Measurements from ENCODE around the gene EMP3. TPM values are rescaled to one million over a fixed set of nuclear protein-coding genes. Genes with fewer than 3 reads are reported as not detected.
"Not testable (repeated sequence)": the region's sequence is repeated elsewhere in the genome, so short reads cannot be mapped to it uniquely, and the experiment has no call there.

The EMP3 gene
- total RNA-seq, 1 experiment from 2014 or later, result 184 TPM

DNA sequence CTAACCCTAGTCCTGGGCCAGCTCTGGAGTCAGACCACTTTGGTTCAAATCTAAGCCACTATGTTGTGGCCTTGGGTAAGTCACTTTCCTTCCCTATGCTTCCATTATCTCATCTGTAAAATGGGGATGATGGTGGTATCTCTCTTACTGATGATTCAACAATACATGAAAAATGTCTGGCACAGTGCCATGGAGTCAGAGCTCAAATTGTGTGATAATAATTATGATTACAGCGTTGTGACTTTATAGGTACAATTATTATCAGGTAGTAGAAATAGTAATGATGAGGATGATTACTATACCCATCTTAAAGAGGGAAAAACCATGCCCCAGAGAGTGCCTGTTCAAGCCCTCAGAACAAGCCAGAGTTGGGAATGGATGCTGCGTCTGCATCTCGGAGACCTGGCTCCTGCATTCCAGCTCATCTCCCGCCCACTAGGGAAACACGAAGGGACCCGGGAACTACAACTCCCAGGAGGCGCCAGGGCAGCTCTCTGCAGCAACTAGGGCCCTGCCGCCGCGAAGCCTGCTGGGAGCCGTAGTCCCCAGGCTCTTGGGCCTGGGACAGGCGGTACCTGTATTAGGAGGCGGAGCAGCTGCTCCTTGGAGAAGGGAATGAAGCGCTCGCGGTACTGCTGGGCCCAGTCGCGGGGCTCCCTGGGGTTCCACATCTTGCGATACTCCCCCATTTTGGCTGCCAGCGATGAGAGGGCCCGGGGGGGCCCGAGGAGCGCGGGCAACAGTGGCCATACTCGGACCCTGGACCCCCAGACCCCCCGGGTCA lies 37.6 kb downstream of the EMP3 start:
- in situ Hi-C loops (cut with HindIII; ENCODE audit: low pct_unique_long_range_greater_than_20kb, low sequenced_read_pairs), result no loop called here
- peak; percentile 95 for DNase-seq (ENCODE audit: low read depth, low spot score)

DNA sequence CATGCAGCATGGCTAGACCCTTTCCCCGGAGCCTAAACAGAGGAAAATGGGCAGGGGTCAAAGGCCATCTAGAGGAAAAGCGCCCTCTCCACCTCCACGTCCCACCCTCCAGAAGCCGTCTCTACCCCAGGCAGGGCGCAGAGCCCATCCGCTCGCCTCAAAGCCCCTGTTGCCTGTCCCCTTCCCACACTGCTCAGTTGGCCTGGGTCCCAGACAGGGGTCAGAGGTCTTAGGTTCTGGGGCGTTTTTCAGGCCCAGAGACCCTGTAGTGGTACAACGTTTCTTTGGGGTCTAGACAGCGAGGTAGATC lies 38.1 kb downstream of the EMP3 start:
- DNase-seq (ENCODE audit: low read depth, low spot score), result no peak
- in situ Hi-C loops (cut with HindIII; ENCODE audit: low pct_unique_long_range_greater_than_20kb, low sequenced_read_pairs), result no loop called here

- peak; percentile 99 for DNase-seq (ENCODE audit: low read depth, low spot score)
- in situ Hi-C loops (cut with HindIII; ENCODE audit: low pct_unique_long_range_greater_than_20kb, low sequenced_read_pairs), result no loop called here
Measured at GRCh38 chr19:48363810-48364597, 38.7 kb downstream of the EMP3 start, which contains the start of the genes SYNGR4 and TMEM143. SYNGR4 (plus strand) TSS chr19:48364367; CDS start chr19:48365843, 1,476 bp downstream. TMEM143 (minus strand) TSS chr19:48363940; CDS start chr19:48363920, 20 bp downstream.

- DNase-seq (ENCODE audit: low read depth, low spot score), result no peak
- in situ Hi-C loops (cut with HindIII; ENCODE audit: low pct_unique_long_range_greater_than_20kb, low sequenced_read_pairs), result no loop called here
Measured at GRCh38 chr19:48364598-48365348, 39.4 kb downstream of the EMP3 start.

- DNase-seq (ENCODE audit: low read depth, low spot score), result no peak
- in situ Hi-C loops (cut with HindIII; ENCODE audit: low pct_unique_long_range_greater_than_20kb, low sequenced_read_pairs), result no loop called here
Measured at GRCh38 chr19:48365602-48366001, 40.2 kb downstream of the EMP3 start.

DNA sequence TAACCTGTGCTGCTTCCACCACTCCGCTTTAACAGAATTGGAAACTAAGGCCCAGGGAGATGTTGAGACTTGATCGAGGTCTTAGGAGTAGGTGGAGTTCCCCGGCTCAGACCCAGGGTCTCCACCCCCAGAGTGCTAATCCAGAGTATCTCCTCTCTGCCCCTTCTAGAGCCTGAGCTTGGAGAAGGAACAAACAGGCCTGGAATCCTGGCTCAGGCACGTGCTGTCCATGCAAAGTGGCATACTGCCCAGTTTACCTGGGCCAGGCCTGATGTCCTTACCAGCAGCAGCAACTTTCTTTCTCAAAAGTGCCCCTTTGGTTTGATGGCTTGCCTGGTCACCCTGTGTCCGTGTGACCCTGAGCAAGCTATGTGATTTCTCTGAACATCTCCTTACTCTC lies 42.5 kb downstream of the EMP3 start:
- no peak for DNase-seq (ENCODE audit: low read depth, low spot score)
- in situ Hi-C loops (cut with HindIII; ENCODE audit: low pct_unique_long_range_greater_than_20kb, low sequenced_read_pairs), result no loop called here

GRCh38 chr19:48368936-48369335 lies 43.6 kb downstream of the EMP3 start:
- no peak for DNase-seq (ENCODE audit: low read depth, low spot score)
- in situ Hi-C loops (cut with HindIII; ENCODE audit: low pct_unique_long_range_greater_than_20kb, low sequenced_read_pairs), result no loop called here

DNA sequence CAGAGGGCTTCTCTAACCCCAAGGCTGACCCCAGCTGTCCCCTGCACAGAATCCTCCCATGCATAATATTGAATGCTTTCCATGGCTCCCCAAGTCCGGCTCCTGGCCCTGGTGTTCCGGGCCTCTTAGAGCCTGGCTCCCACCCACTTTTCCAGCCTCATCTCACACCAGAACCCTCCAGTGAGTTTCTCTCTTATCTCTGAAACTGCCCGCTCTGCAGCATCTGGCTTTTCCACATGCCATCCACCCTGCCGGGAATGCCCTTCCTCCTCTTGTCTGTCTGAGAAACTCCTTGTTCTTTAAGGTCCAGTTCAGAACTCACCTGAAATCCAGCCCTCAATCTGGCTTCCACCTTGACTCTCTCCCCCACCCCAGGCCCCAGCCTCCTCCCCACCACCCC lies 45.6 kb downstream of the EMP3 start:
- in situ Hi-C loops (cut with HindIII; ENCODE audit: low pct_unique_long_range_greater_than_20kb, low sequenced_read_pairs), result no loop called here
- no peak for DNase-seq (ENCODE audit: low read depth, low spot score)

DNA sequence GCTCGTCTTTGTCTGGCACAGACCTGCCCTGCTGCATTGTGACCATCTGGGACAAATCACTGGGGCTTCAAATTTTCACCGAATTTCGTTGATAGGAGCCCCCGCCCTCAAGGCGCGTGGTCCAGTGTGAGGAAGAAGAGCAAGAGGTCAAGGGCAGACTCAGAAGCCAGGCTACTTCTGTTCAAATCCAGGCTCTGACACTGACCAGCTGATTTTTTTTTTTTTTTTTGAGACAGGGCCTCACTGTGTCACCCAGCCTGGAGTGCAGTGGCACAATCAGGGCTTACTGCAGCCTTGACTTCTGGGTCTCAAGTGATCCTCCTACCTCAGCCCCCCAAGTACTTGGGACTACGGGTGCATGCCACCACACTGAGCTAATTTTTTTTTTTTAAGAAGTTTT lies 46.0 kb downstream of the EMP3 start:
- no peak for DNase-seq (ENCODE audit: low read depth, low spot score)
- in situ Hi-C loops (cut with HindIII; ENCODE audit: low pct_unique_long_range_greater_than_20kb, low sequenced_read_pairs), result no loop called here

DNA sequence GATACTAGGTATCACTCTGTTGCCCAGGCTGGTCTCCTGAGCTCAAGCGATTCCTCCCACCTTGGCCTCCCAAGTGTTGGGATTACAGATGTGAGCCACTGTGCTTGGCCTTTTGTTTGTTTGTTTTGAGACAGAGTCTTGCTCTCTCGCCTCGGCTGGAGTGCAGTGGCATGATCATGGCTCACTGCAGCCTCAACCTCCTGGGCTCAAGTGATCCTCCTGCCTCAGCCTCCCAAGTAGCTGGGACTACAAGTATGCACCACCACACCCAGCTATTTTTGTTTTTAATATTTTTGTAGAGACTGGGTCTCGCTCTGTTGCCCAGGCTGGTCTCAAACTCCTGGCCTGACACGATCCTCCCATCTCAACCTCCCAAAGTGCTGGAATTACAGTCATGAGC lies 46.4 kb downstream of the EMP3 start:
- in situ Hi-C loops (cut with HindIII; ENCODE audit: low pct_unique_long_range_greater_than_20kb, low sequenced_read_pairs); DNase-seq (ENCODE audit: low read depth, low spot score): not testable (repeated sequence)

GRCh38 chr19:48372904-48373303 lies 47.6 kb downstream of the EMP3 start:
- DNase-seq (ENCODE audit: low read depth, low spot score), result no peak
- in situ Hi-C loops (cut with HindIII; ENCODE audit: low pct_unique_long_range_greater_than_20kb, low sequenced_read_pairs), result no loop called here

DNA sequence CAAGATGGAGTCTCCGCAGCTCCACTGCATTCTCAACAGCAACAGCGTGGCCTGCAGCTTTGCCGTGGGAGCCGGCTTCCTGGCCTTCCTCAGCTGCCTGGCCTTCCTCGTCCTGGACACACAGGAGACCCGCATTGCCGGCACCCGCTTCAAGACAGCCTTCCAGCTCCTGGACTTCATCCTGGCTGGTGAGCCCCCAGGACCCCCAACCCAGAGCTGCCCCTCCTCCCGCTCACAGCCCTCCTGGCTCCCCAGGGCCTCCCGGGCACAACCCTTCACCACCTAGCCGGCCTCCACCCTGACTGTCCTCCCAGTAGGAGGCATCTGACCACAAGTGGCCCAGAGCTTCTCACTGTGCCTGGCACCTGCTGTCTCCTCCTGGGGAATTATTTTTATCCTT lies 48.2 kb downstream of the EMP3 start:
- in situ Hi-C loops (cut with HindIII; ENCODE audit: low pct_unique_long_range_greater_than_20kb, low sequenced_read_pairs), result no loop called here

GRCh38 chr19:48378194-48378570 lies 52.8 kb downstream of the EMP3 start:
- DNase-seq (ENCODE audit: low read depth, low spot score), result no peak
- in situ Hi-C loops (cut with HindIII; ENCODE audit: low pct_unique_long_range_greater_than_20kb, low sequenced_read_pairs), result no loop called here

More for the DNA sequence above, 48.2 kb downstream of the EMP3 start:
- DNase-seq (ENCODE audit: low read depth, low spot score), result no peak

- in situ Hi-C loops (cut with HindIII; ENCODE audit: low pct_unique_long_range_greater_than_20kb, low sequenced_read_pairs), result no loop called here
Measured at GRCh38 chr19:48379058-48379457, 53.7 kb downstream of the EMP3 start.

More at GRCh38 chr19:48379058-48379457, 53.7 kb downstream of the EMP3 start:
- no peak for DNase-seq (ENCODE audit: low read depth, low spot score)

Other genes starting within 250 kb of the EMP3 start
- gene PLA2G4C, start 214.7 kb upstream of the EMP3 start, total RNA-seq (2014; rRNA removed; shearing (Covaris generic)), result 1.7 and 2.3 TPM in 2 replicates
- 31.8 and 36.1 TPM in 2 replicates for gene LIG1, start 155.2 kb upstream of the EMP3 start, total RNA-seq (2014; rRNA removed; shearing (Covaris generic))
- 1.3 and 1.8 TPM in 2 replicates for gene ZSWIM9, start 154.9 kb upstream of the EMP3 start, total RNA-seq (2014; rRNA removed; shearing (Covaris generic))
- 12.5 and 17.3 TPM in 2 replicates for gene CARD8, start 69.6 kb upstream of the EMP3 start, total RNA-seq (2014; rRNA removed; shearing (Covaris generic))
- 26.5 and 29.8 TPM in 2 replicates for gene ZNF114, start 55.5 kb upstream of the EMP3 start, total RNA-seq (2014; rRNA removed; shearing (Covaris generic))
- gene TMEM143, start 38.4 kb downstream of the EMP3 start, total RNA-seq (2014; rRNA removed; shearing (Covaris generic)), result 2.4 and 4.4 TPM in 2 replicates
- not detected in 2 replicates for gene SYNGR4, start 38.8 kb downstream of the EMP3 start, total RNA-seq (2014; rRNA removed; shearing (Covaris generic))
- 82.2 and 97.9 TPM in 2 replicates for gene KDELR1, start 66.0 kb downstream of the EMP3 start, total RNA-seq (2014; rRNA removed; shearing (Covaris generic))
- gene GRIN2D, start 68.1 kb downstream of the EMP3 start, total RNA-seq (2014; rRNA removed; shearing (Covaris generic)), result 0.08 TPM in 1 of 2 replicates, not detected in the other
- gene GRWD1, start 120.4 kb downstream of the EMP3 start, total RNA-seq (2014; rRNA removed; shearing (Covaris generic)), result 43.7 and 44.4 TPM in 2 replicates
- gene KCNJ14, start 130.0 kb downstream of the EMP3 start, total RNA-seq (2014; rRNA removed; shearing (Covaris generic)), result 0.58 and 0.64 TPM in 2 replicates
- gene CYTH2, start 143.8 kb downstream of the EMP3 start, total RNA-seq (2014; rRNA removed; shearing (Covaris generic)), result 39.5 and 41.0 TPM in 2 replicates
- gene LMTK3, start 186.3 kb downstream of the EMP3 start, total RNA-seq (2014; rRNA removed; shearing (Covaris generic)), result not detected in 2 replicates
- 0.27 and 0.34 TPM in 2 replicates for gene SULT2B1, start 226.6 kb downstream of the EMP3 start, total RNA-seq (2014; rRNA removed; shearing (Covaris generic))